HepG2 (cell line): Measurements from ENCODE around the gene ZPBP. TPM values are rescaled to one million over a fixed set of nuclear protein-coding genes. Genes with fewer than 3 reads are reported as not detected.

ENCODE experiments used
- ATAC-seq: fragments of 200-7000 bp; cut with Tn5 transposase; 3 replicates; pipeline ENCODE4 v1.9.1; 2020; ENCODE audit warnings: mild to moderate bottlenecking, moderate library complexity
- BruUV-seq: library from RNA; stranded (reverse); fragments of 400-500 nt; replicated peaks from 2 replicates; lab custom pipeline; 2021; lab: Mats Ljungman, UMichigan
- CTCF ChIA-PET: fragments of 300-600 bp; formaldehyde crosslinking; extraction: SDS; loops from one replicate; lab custom pipeline; 2021; ENCODE audit warnings: low total read pairs, inconsistent platforms, low intra/inter-chr PET ratio; lab: Yijun Ruan, JAX
- POLR2A ChIA-PET: fragments of 350-600 bp; sonication (Branson Sonifier 250); formaldehyde crosslinking; loops from one replicate; lab custom pipeline; 2020; ENCODE audit warnings: antibody characterized with exemption, inconsistent platforms; lab: Yijun Ruan, JAX
- DNase-seq: peaks from one replicate; pipeline ENCODE4 v3.0.0-alpha.2; 2015; ENCODE audit warnings: low spot score
- FAIRE-seq: peaks from 3 replicates; lab custom pipeline; 2011; peaks lifted over from hg19 to GRCh38; lab: Jason Lieb, UNC
- H2AFZ ChIP-seq: one replicate; pipeline ENCODE4 v1.6.1; 2011; ENCODE audit warnings: low read length, inconsistent platforms
- H3K27ac ChIP-seq: fragments of 300-600 bp; 3 replicates; pipeline ENCODE4 v1.8.0; 2011; ENCODE audit warnings: mixed run types, mild to moderate bottlenecking, mixed read lengths, low read length, inconsistent platforms; ENCODE audit not compliant: insufficient read depth; ENCODE audit errors: extremely low read length
- H3K27me3 ChIP-seq, 2 experiments: fragments of 200-600 bp in 1 of 2; 2 replicates in 1 of 2; 3 replicates in 1 of 2; pipeline versions ENCODE4 v1.6.0 to v1.8.0; 2011; ENCODE audit warnings: low read length in 2 of 2, mild to moderate bottlenecking in 2 of 2, moderate library complexity in 2 of 2, inconsistent platforms in 1 of 2; ENCODE audit not compliant: insufficient read depth in 2 of 2, control insufficient read depth in 1 of 2
- H3K36me3 ChIP-seq, 2 experiments: fragments of 200-600 bp in 1 of 2; replicated peaks in 1 of 2; 2 replicates in 1 of 2; 3 replicates in 1 of 2; pipeline versions ENCODE4 v1.5.1 to v1.8.0; 2011; ENCODE audit warnings: low read length in 2 of 2, inconsistent platforms in 1 of 2; ENCODE audit not compliant: insufficient read depth in 2 of 2, control insufficient read depth in 1 of 2
- H3K4me1 ChIP-seq: 2 replicates; pipeline ENCODE4 v1.5.1; 2012; ENCODE audit warnings: low read length, inconsistent platforms; ENCODE audit not compliant: insufficient read depth
- H3K4me2 ChIP-seq: 2 replicates; pipeline ENCODE4 v1.6.0; 2011; ENCODE audit warnings: low read depth, low read length, inconsistent platforms
- H3K4me3 ChIP-seq, 3 experiments: fragments of 200-600 bp in 1 of 3; sonication (generic), shearing (Covaris generic) in 1 of 3; replicated peaks in 1 of 3; 2 replicates each; pipeline ENCODE4 v1.5.1; 2011 to 2016; ENCODE audit warnings: low read length in 3 of 3, inconsistent platforms in 2 of 3, low read depth in 2 of 3, mild to moderate bottlenecking in 2 of 3, control low read depth in 1 of 3, mixed read lengths in 1 of 3; ENCODE audit not compliant: insufficient read depth in 1 of 3
- H3K79me2 ChIP-seq: one replicate; pipeline ENCODE4 v1.6.1; 2011; ENCODE audit warnings: low read length, inconsistent platforms; ENCODE audit not compliant: insufficient read depth
- H3K9ac ChIP-seq: 2 replicates; pipeline ENCODE4 v1.6.0; 2011; ENCODE audit warnings: mild to moderate bottlenecking, low read depth, low read length, inconsistent platforms; ENCODE audit not compliant: insufficient read depth
- H3K9me3 ChIP-seq: 2 replicates; pipeline ENCODE4 v1.5.1; 2012; ENCODE audit warnings: mild to moderate bottlenecking, low read length
- H4K20me1 ChIP-seq: 2 replicates; pipeline ENCODE4 v1.6.0; 2011; ENCODE audit warnings: inconsistent platforms, mild to moderate bottlenecking, low read length, moderate library complexity; ENCODE audit not compliant: insufficient read depth
- KAT8 ChIP-seq: IDR thresholded peaks from 2 replicates; pipeline ENCODE4 v1.6.1; 2016; ENCODE audit warnings: missing genetic modification reagents, missing compliant biosample characterization
- NR2F2 ChIP-seq: IDR thresholded peaks from 2 replicates; pipeline ENCODE4 v1.6.1; 2012; ENCODE audit warnings: low read depth, inconsistent platforms, borderline replicate concordance
- RFX3 ChIP-seq: IDR thresholded peaks from 2 replicates; pipeline ENCODE4 v1.6.1; 2016; ENCODE audit warnings: missing biosample characterization, missing genetic modification reagents
- ZNF333 ChIP-seq: sonication (generic); formaldehyde crosslinking; IDR thresholded peaks from 2 replicates; pipeline ENCODE4 v1.4.0; 2020; ENCODE audit warnings: mild to moderate bottlenecking, missing genetic modification reagents, borderline replicate concordance
- ZNF878 ChIP-seq: sonication (generic); formaldehyde crosslinking; IDR thresholded peaks from 2 replicates; pipeline ENCODE4 v1.8.1; 2023; ENCODE audit warnings: mild to moderate bottlenecking, missing genetic modification reagents, moderate library complexity
- WGBS: methylation state at CpG from one replicate; pipeline ENCODE4 v1.1.6; 2017; ENCODE audit warnings: low lambda C conversion rate; 5-methylcytosine and 5-hydroxymethylcytosine counted together
- in situ Hi-C: cut with HindIII; loops from 2 replicates; pipeline ENCODE4 v1.10.0; 2017; ENCODE audit warnings: low pct_unique_long_range_greater_than_20kb; ENCODE audit not compliant: extremely low pct_ligation_motif_present
- intact Hi-C: fragments of 100-400 bp; cut with micrococcal nuclease; formaldehyde crosslinking; loops from one replicate; pipeline ENCODE4 v1.10.0; 2022; ENCODE audit not compliant: unreplicated experiment
- polyA plus RNA-seq, 8 experiments: library from polyadenylated mRNA; depleted of rRNA in 3 of 8; stranded (reverse) in 7 of 8; unstranded in 1 of 8; fragments of >200 nt; fragmentation: Illumina TruSeq in 4 of 8; extraction: Trizol in 4 of 8; gene quantifications; 2 replicates each; pipeline versions ENCODE4 v1.2.1 to v1.2.3, GENCODE V29; 2011 to 2016; ENCODE audit warnings: low read depth in 4 of 8, missing spikeins in 1 of 8, mixed read lengths in 1 of 8; ENCODE audit not compliant: insufficient read depth in 1 of 8
- total RNA-seq, 5 experiments: library from RNA; depleted of rRNA; stranded (reverse); fragments of >200 nt; fragmentation: Illumina TruSeq; extraction: Trizol; gene quantifications; 2 replicates each; pipeline ENCODE4 v1.2.3, GENCODE V29; 2016; ENCODE audit warnings: low read depth in 1 of 5
- TF ChIP-seq, protein P1 (sequence below): sonication (generic); formaldehyde crosslinking; IDR thresholded peaks from 2 replicates; pipeline ENCODE4 v1.4.0; 2020; ENCODE audit warnings: missing genetic modification reagents, mild to moderate bottlenecking, borderline replicate concordance
- TF ChIP-seq, protein P2 (sequence below): sonication (generic); formaldehyde crosslinking; IDR thresholded peaks from 2 replicates; pipeline ENCODE4 v1.9.0; 2021; ENCODE audit warnings: missing genetic modification reagents, borderline replicate concordance

The ZPBP gene
- total and polyA plus RNA-seq, 2 of the 13 experiments (the other 11 are each of a cell fraction or from before 2014, with no cell fraction given): not detected

DNA sequence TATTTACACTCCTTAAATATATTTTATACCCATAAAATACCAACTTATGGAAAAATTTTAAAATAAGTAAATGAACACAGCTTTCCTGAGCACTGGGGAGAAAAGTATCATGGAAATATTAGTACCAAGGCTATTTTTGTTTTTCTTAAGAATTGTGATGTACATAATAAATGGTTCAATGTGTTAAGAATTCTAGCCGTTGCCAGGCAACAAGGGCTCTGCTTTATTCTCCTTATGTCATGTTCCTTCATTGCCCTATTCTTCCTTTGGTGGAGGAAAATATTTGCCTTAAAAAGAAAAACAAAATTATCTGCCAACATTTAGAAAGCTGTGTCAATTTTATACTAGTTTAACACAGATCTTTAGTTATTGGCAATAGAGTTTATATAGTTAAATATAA lies 2.6 kb upstream of the ZPBP start:
- no peaks in the 10 kb centered on the region for H3K79me2 ChIP-seq
- no peak overlapping the region for H3K9ac ChIP-seq
- H3K4me2 ChIP-seq: no peak overlapping the region
- DNase-seq: no peak
- H2AFZ ChIP-seq: no peak overlapping the region
- no peaks in the 10 kb centered on the region for H3K36me3 ChIP-seq
- no peak overlapping the region for H3K4me3 ChIP-seq
- no TSS peak for BruUV-seq
- intact Hi-C loops: no loop called here
- H3K9me3 ChIP-seq: no peaks in the 10 kb centered on the region
- H3K4me1 ChIP-seq: no peaks in the 10 kb centered on the region
- FAIRE-seq: no peak
- no peaks in the 10 kb centered on the region for H4K20me1 ChIP-seq
- WGBS: 0% methylated on average over 1 of the region's 1 CpG
- CTCF ChIA-PET: no interaction called here
- TF ChIP-seq RFX3 (CRISPR knock-in tag) (no peak), ZNF333 (CRISPR knock-in tag) (no peak), KAT8 (CRISPR knock-in tag) (no peak), ZNF878 (CRISPR knock-in tag) (no peak), NR2F2 (no peak)
- TF ChIP-seq, protein P1, sequence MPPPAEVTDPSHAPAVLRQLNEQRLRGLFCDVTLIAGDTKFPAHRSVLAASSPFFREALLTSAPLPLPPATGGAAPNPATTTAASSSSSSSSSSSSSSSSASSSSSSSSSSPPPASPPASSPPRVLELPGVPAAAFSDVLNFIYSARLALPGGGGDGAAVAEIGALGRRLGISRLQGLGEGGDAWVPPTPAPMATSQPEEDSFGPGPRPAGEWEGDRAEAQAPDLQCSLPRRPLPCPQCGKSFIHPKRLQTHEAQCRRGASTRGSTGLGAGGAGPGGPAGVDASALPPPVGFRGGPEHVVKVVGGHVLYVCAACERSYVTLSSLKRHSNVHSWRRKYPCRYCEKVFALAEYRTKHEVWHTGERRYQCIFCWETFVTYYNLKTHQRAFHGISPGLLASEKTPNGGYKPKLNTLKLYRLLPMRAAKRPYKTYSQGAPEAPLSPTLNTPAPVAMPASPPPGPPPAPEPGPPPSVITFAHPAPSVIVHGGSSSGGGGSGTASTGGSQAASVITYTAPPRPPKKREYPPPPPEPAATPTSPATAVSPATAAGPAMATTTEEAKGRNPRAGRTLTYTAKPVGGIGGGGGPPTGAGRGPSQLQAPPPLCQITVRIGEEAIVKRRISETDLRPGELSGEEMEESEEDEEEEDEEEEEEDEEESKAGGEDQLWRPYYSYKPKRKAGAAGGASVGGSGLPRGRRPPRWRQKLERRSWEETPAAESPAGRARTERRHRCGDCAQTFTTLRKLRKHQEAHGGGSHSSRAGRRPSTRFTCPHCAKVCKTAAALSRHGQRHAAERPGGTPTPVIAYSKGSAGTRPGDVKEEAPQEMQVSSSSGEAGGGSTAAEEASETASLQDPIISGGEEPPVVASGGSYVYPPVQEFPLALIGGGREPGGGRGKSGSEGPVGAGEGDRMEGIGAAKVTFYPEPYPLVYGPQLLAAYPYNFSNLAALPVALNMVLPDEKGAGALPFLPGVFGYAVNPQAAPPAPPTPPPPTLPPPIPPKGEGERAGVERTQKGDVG (CRISPR knock-in tag): no peak
- TF ChIP-seq, protein P2, sequence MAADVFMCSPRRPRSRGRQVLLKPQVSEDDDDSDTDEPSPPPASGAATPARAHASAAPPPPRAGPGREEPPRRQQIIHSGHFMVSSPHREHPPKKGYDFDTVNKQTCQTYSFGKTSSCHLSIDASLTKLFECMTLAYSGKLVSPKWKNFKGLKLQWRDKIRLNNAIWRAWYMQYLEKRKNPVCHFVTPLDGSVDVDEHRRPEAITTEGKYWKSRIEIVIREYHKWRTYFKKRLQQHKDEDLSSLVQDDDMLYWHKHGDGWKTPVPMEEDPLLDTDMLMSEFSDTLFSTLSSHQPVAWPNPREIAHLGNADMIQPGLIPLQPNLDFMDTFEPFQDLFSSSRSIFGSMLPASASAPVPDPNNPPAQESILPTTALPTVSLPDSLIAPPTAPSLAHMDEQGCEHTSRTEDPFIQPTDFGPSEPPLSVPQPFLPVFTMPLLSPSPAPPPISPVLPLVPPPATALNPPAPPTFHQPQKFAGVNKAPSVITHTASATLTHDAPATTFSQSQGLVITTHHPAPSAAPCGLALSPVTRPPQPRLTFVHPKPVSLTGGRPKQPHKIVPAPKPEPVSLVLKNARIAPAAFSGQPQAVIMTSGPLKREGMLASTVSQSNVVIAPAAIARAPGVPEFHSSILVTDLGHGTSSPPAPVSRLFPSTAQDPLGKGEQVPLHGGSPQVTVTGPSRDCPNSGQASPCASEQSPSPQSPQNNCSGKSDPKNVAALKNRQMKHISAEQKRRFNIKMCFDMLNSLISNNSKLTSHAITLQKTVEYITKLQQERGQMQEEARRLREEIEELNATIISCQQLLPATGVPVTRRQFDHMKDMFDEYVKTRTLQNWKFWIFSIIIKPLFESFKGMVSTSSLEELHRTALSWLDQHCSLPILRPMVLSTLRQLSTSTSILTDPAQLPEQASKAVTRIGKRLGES (CRISPR knock-in tag): no peak
- no peak for ATAC-seq
- no peak overlapping the region for H3K27ac ChIP-seq
- POLR2A ChIA-PET: no interaction called here
- in situ Hi-C loops: no loop called here
- no peaks in the 10 kb centered on the region for H3K27me3 ChIP-seq
